PC-3 (cell line): ENCODE measurements around the gene METAP1.

ENCODE experiments used
- EZH2 ChIP-seq: fragments of 300-600 bp; sonication (generic); IDR thresholded peaks from one replicate; pipeline ENCODE4 v1.6.1; 2017; ENCODE audit warnings: antibody characterized with exemption, mild to moderate bottlenecking, low read length; ENCODE audit not compliant: unreplicated experiment
- TF ChIP-seq, protein P1 (sequence below): fragments of 300-600 bp; sonication (generic); conservative IDR thresholded peaks from 2 replicates; pipeline ENCODE4 v1.5.1; 2017; ENCODE audit warnings: antibody characterized with exemption, low read depth, mild to moderate bottlenecking, low read length

DNA sequence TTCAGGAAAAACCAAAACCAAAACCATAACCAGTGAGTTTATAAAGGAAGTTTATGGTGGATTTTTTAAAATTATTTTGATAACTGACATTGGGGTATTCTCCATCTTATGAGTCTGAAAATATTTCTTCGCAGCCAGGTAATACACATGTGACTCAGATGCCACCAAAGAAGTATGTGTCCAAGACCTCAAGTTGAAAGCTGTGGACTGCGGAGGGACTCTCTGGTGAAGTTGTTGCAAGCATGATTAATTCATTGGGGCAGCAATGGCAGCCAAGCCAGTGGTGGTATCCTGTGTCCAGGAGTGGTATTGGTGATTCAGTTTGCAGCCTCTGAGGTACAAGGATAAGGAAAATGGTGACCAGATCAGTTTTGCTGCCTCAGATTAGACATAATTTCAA is 107.1 kb downstream of the METAP1 start:
- TF ChIP-seq, protein P1, sequence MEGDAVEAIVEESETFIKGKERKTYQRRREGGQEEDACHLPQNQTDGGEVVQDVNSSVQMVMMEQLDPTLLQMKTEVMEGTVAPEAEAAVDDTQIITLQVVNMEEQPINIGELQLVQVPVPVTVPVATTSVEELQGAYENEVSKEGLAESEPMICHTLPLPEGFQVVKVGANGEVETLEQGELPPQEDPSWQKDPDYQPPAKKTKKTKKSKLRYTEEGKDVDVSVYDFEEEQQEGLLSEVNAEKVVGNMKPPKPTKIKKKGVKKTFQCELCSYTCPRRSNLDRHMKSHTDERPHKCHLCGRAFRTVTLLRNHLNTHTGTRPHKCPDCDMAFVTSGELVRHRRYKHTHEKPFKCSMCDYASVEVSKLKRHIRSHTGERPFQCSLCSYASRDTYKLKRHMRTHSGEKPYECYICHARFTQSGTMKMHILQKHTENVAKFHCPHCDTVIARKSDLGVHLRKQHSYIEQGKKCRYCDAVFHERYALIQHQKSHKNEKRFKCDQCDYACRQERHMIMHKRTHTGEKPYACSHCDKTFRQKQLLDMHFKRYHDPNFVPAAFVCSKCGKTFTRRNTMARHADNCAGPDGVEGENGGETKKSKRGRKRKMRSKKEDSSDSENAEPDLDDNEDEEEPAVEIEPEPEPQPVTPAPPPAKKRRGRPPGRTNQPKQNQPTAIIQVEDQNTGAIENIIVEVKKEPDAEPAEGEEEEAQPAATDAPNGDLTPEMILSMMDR, result no peak
- TF ChIP-seq EZH2, result no peak
